ENCODE measurements around the gene SEPTIN11.

The SEPTIN11 gene

GRCh38 chr4:76990288-76991080 is 40.9 kb downstream of the SEPTIN11 start:
- in situ Hi-C loops (cut with HindIII; ENCODE audit: low sequenced_read_pairs) = no loop called here
- DNase-seq (ENCODE audit: low read depth) = peak; percentile 92
- H3K4me3 ChIP-seq (ENCODE audit: low read depth, low read length) = no peak overlapping the region
- no peak for TF ChIP-seq CTCF (IDR thresholded peaks at IDR 0.05; ENCODE audit: low read depth, low read length, missing control alignments)

- no peak overlapping the region for H3K4me3 ChIP-seq (ENCODE audit: low read depth, low read length)
- in situ Hi-C loops (cut with HindIII; ENCODE audit: low sequenced_read_pairs) = no loop called here
- no peak for TF ChIP-seq CTCF (IDR thresholded peaks at IDR 0.05; ENCODE audit: low read depth, low read length, missing control alignments)
- DNase-seq (ENCODE audit: low read depth) = no peak
Measured at GRCh38 chr4:76991161-76991660, 41.7 kb downstream of the SEPTIN11 start.

GRCh38 chr4:76993787-76994641 is 44.5 kb downstream of the SEPTIN11 start:
- DNase-seq (ENCODE audit: low read depth) = no peak
- no peak overlapping the region for H3K4me3 ChIP-seq (ENCODE audit: low read depth, low read length)
- no peak for TF ChIP-seq CTCF (IDR thresholded peaks at IDR 0.05; ENCODE audit: low read depth, low read length, missing control alignments)
- in situ Hi-C loops (cut with HindIII; ENCODE audit: low sequenced_read_pairs) = no loop called here

- in situ Hi-C loops (cut with HindIII; ENCODE audit: low sequenced_read_pairs) = no loop called here
- no peak overlapping the region for H3K4me3 ChIP-seq (ENCODE audit: low read depth, low read length)
- no peak for TF ChIP-seq CTCF (IDR thresholded peaks at IDR 0.05; ENCODE audit: low read depth, low read length, missing control alignments)
- no peak for DNase-seq (ENCODE audit: low read depth)
Measured at GRCh38 chr4:76995776-76996175, 46.2 kb downstream of the SEPTIN11 start.

- no peak for TF ChIP-seq CTCF (IDR thresholded peaks at IDR 0.05; ENCODE audit: low read depth, low read length, missing control alignments)
- in situ Hi-C loops (cut with HindIII; ENCODE audit: low sequenced_read_pairs) = no loop called here
- DNase-seq (ENCODE audit: low read depth) = no peak
- H3K4me3 ChIP-seq (ENCODE audit: low read depth, low read length) = no peak overlapping the region
Measured at GRCh38 chr4:76996445-76996844, 46.9 kb downstream of the SEPTIN11 start.

GRCh38 chr4:76997077-76997476 is 47.5 kb downstream of the SEPTIN11 start:
- no peak for TF ChIP-seq CTCF (IDR thresholded peaks at IDR 0.05; ENCODE audit: low read depth, low read length, missing control alignments)
- in situ Hi-C loops (cut with HindIII; ENCODE audit: low sequenced_read_pairs) = no loop called here
- DNase-seq (ENCODE audit: low read depth) = no peak
- no peak overlapping the region for H3K4me3 ChIP-seq (ENCODE audit: low read depth, low read length)
